ENCODE data around the gene PTPN22.

- TF ChIP-seq CTCF (IDR thresholded peaks at IDR 0.05) (no peak), EP300 (IDR thresholded peaks at IDR 0.05) (no peak), POLR2AphosphoS5 (IDR thresholded peaks at IDR 0.05) (no peak), POLR2A (IDR thresholded peaks at IDR 0.05) (no peak)
Measured at GRCh38 chr1:113903501-113904292, 32.2 kb upstream of the PTPN22 start.

All from sigmoid colon (tissue), 4 donors.